Measurements from ENCODE around the gene WAPL.

WAPL gene

GRCh38 chr10:86415583-86415982 is 106.0 kb downstream of the WAPL start:
- DNase-seq (ENCODE audit: low read depth in 2 of 2): no peak
- TF ChIP-seq CTCF (IDR thresholded peaks at IDR 0.05; ENCODE audit: low read depth, low read length): no peak
- no peak overlapping the region for H3K4me3 ChIP-seq (replicated peaks in 1 of 2; ENCODE audit: low read depth in 2 of 2, low read length in 2 of 2)

GRCh38 chr10:86415116-86415515 is 106.5 kb downstream of the WAPL start:
- no peak overlapping the region for H3K4me3 ChIP-seq (replicated peaks in 1 of 2; ENCODE audit: low read depth in 2 of 2, low read length in 2 of 2)
- no peak for TF ChIP-seq CTCF (IDR thresholded peaks at IDR 0.05; ENCODE audit: low read depth, low read length)
- no peak for DNase-seq (ENCODE audit: low read depth in 2 of 2)

- peak; percentile 28 to 60 for DNase-seq (ENCODE audit: low read depth in 2 of 2)
- no peak for TF ChIP-seq CTCF (IDR thresholded peaks at IDR 0.05; ENCODE audit: low read depth, low read length)
- H3K4me3 ChIP-seq (replicated peaks in 1 of 2; ENCODE audit: low read depth in 2 of 2, low read length in 2 of 2): no peak overlapping the region
These were observed 108.4 kb downstream of the WAPL start for GRCh38 chr10:86413046-86413728.

- no peak overlapping the region for H3K4me3 ChIP-seq (replicated peaks in 1 of 2; ENCODE audit: low read depth in 2 of 2, low read length in 2 of 2)
- DNase-seq (ENCODE audit: low read depth in 2 of 2): no peak
- TF ChIP-seq CTCF (IDR thresholded peaks at IDR 0.05; ENCODE audit: low read depth, low read length): no peak
These were observed 109.6 kb downstream of the WAPL start for GRCh38 chr10:86411852-86412560.

GRCh38 chr10:86411281-86411841 is 110.2 kb downstream of the WAPL start:
- peak; percentile 81 to 86 for DNase-seq (ENCODE audit: low read depth in 2 of 2)
- TF ChIP-seq CTCF (IDR thresholded peaks at IDR 0.05; ENCODE audit: low read depth, low read length): no peak

GRCh38 chr10:86410542-86411124 is 111.0 kb downstream of the WAPL start:
- DNase-seq (ENCODE audit: low read depth in 2 of 2): peak; percentile 78 to 84
- TF ChIP-seq CTCF (IDR thresholded peaks at IDR 0.05; ENCODE audit: low read depth, low read length): no peak
- no peak overlapping the region for H3K4me3 ChIP-seq (replicated peaks in 1 of 2; ENCODE audit: low read depth in 2 of 2, low read length in 2 of 2)

More at GRCh38 chr10:86411281-86411841, 110.2 kb downstream of the WAPL start:
- no peak overlapping the region for H3K4me3 ChIP-seq (replicated peaks in 1 of 2; ENCODE audit: low read depth in 2 of 2, low read length in 2 of 2)
